ENCODE measurements around the gene FAIM2.

- TF ChIP-seq CTCF (IDR thresholded peaks at IDR 0.05) (no peak), POLR2AphosphoS5 (IDR thresholded peaks at IDR 0.05) (no peak), EP300 (IDR thresholded peaks at IDR 0.05) (no peak)
Measured at GRCh38 chr12:49893753-49894750, 9.6 kb downstream of the FAIM2 start.

All from esophagus muscularis mucosa (tissue), 4 donors.